Measurements from ENCODE around the gene RGL4. TPM values are rescaled to one million over a fixed set of nuclear protein-coding genes. Genes with fewer than 3 reads are reported as not detected.

Gene RGL4
- total RNA-seq, 2 donors from 2014 or later: 0.35 to 0.45 TPM

DNA sequence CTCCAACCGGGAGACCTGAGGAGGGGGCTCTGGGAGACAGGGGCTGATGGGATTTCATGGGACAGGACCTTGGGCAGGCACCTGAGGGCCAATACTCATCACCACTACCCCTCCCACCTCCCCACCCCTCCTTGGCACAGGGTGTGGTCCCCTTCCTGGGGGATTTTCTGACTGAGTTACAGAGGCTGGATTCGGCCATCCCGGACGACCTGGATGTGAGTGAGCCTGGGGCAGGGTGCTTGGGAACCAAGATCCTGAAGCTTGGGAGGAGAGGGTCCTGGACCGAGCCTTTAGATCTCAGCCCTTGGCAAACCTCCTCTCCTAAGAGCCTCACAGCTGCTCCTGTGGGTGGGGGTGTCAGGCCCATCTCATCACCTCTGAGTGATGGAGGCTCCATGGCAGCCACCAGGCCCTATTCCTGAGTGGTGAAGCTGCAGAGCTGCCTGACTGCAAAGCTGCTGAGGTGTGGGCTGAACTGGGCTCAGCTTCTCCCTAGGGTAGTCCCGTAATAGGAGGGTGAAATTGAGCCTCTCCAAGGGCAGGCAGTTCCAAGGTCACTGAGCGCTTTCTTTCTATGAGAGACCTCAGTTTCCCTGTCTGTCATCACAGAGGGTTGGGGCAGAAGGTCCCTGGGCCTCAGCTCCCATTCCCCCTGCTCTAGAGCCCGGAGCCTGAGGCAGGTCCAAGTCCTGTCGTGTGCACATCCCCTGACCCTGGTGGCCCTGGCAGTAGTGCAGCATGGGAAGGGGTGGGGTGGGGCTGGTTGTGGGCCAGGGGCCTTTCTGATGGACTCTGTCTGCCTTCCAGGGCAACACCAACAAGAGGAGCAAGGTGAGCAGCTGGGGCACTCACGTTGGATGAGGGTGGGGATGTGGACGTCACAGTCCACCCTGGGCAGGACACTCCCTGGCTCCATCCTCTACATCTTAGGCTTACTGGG lies 6.5 kb downstream of the RGL4 start:
- Histone ChIP-seq H3K36me3 (no peaks in the 10 kb centered on the region), H3K4me1 (no peaks in the 10 kb centered on the region), H3K27me3 (no peaks in the 10 kb centered on the region), H3K9me3 (no peaks in the 10 kb centered on the region), H3K9ac (ENCODE audit: low read depth in 2 of 2, low read length in 2 of 2) (no peak overlapping the region), H3K27ac (no peak overlapping the region), H3K4me3 (no peak overlapping the region)
- intact Hi-C loops (cut with DNase I): loop anchor here (10.0 kb wide), 1 partner anchor 62 kb away; the partner anchor contains the start of gene DRICH1
- TF ChIP-seq, protein P1, sequence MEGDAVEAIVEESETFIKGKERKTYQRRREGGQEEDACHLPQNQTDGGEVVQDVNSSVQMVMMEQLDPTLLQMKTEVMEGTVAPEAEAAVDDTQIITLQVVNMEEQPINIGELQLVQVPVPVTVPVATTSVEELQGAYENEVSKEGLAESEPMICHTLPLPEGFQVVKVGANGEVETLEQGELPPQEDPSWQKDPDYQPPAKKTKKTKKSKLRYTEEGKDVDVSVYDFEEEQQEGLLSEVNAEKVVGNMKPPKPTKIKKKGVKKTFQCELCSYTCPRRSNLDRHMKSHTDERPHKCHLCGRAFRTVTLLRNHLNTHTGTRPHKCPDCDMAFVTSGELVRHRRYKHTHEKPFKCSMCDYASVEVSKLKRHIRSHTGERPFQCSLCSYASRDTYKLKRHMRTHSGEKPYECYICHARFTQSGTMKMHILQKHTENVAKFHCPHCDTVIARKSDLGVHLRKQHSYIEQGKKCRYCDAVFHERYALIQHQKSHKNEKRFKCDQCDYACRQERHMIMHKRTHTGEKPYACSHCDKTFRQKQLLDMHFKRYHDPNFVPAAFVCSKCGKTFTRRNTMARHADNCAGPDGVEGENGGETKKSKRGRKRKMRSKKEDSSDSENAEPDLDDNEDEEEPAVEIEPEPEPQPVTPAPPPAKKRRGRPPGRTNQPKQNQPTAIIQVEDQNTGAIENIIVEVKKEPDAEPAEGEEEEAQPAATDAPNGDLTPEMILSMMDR (IDR thresholded peaks at IDR 0.05): no peak
- no peak for DNase-seq

DNA sequence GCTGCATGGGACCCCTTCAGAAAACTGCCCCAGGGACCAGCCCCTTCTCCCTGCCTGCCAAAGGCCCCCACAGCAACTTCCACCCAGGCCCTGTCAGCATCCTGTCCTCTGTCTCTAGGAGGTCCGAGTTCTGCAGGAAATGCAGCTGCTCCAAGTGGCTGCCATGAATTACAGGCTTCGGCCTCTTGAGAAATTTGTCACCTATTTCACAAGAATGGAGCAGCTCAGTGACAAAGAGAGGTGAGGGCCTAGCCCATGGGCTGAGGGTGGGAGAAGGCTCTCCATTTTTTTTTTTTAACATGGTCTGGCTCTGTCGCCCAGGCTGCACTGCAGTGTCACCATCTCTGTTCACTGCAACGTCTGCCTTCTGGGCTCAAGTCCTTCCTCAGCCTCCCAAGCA lies 7.3 kb downstream of the RGL4 start:
- H3K9me3 ChIP-seq: no peaks in the 10 kb centered on the region
- DNase-seq: no peak
- H3K4me1 ChIP-seq: no peaks in the 10 kb centered on the region
- TF ChIP-seq, protein P1 (IDR thresholded peaks at IDR 0.05): no peak
- no peaks in the 10 kb centered on the region for H3K27me3 ChIP-seq
- H3K27ac ChIP-seq: no peak overlapping the region
- intact Hi-C loops (cut with DNase I): loop anchor here (10.0 kb wide), 1 partner anchor 63 kb away; the partner anchor contains the start of gene DRICH1
- no peaks in the 10 kb centered on the region for H3K36me3 ChIP-seq
- H3K4me3 ChIP-seq: no peak overlapping the region
- no peak overlapping the region for H3K9ac ChIP-seq (ENCODE audit: low read depth in 2 of 2, low read length in 2 of 2)

DNA sequence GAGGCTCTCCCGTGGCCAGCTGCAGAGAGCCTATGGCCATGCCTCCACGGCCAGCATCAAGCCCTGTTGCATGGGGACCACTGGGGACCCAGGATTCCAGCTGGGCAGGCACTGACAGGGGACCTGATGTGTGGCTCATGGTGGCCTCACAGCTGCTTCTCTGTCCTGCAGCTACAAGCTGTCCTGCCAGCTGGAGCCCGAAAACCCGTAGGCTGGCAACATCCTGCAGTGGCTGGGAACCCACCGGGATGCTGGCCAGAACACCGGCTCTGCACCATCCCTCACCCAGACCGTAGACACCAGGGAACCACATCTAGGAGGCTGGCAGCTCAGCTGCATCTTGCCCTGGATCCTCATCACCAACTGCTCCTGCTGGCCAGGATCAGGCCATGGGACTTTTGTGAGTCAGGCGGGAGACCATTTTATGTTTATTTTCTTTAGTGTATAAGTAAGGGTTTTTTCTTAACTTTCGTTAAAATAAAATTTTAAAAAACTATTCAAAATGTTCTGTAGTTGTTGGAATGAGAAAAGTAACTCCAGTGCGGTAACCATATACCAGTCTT lies 7.9 kb downstream of the RGL4 start:
- Histone ChIP-seq H3K27me3 (no peaks in the 10 kb centered on the region), H3K4me3 (no peak overlapping the region), H3K4me1 (no peaks in the 10 kb centered on the region), H3K9me3 (no peaks in the 10 kb centered on the region), H3K27ac (no peak overlapping the region), H3K9ac (ENCODE audit: low read depth in 2 of 2, low read length in 2 of 2) (no peak overlapping the region), H3K36me3 (no peaks in the 10 kb centered on the region)
- intact Hi-C loops (cut with DNase I): loop anchor here (10.0 kb wide), 1 partner anchor 64 kb away; the partner anchor contains the start of gene DRICH1
- TF ChIP-seq, protein P1 (IDR thresholded peaks at IDR 0.05): no peak
- no peak for DNase-seq

DNA sequence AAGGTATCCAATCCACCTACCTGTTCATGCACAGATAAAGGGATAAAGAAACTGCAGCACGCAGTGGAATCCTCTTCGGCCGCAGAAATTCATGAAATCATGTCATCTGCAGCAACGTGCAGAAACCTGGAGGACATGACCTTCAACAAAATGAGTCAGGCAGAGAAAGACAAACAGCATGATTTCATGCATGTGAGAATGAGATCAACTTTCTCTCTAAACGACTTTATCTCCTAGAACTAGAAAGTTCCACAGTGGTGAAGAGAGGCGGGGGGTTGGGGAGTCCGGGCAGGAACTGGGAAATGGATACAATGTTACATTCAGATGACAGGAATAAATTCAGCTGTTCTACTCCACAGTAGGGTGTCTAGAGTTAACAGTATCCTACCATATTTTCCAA lies 9.9 kb downstream of the RGL4 start:
- no peak for DNase-seq
- no peak overlapping the region for H3K4me3 ChIP-seq
- no peaks in the 10 kb centered on the region for H3K4me1 ChIP-seq
- no peak overlapping the region for H3K9ac ChIP-seq (ENCODE audit: low read depth in 2 of 2, low read length in 2 of 2)
- H3K27ac ChIP-seq: no peak overlapping the region
- H3K36me3 ChIP-seq: no peaks in the 10 kb centered on the region
- intact Hi-C loops (cut with DNase I): no loop called here
- TF ChIP-seq, protein P1 (IDR thresholded peaks at IDR 0.05): no peak
- H3K27me3 ChIP-seq: no peaks in the 10 kb centered on the region
- no peaks in the 10 kb centered on the region for H3K9me3 ChIP-seq

DNA sequence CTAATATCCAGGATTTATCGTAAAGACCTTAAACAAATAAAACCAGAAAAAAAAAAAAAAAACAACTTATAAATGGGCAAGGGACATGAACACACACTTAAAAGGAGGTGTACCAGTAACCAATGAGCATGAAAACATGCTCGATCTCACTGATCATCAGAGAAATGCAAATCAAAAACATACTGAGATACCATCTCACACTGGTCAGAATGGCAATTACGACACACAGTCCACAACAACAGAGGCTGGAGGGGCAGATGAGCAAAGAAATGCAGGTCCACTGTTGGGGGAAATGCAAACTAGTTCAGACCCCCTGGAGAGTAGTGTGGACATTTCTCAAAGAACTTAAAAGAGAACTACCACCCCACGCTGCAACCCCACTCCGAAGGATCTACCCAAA lies 13.2 kb downstream of the RGL4 start:
- no peaks in the 10 kb centered on the region for H3K9me3 ChIP-seq
- H3K4me3 ChIP-seq: no peak overlapping the region
- DNase-seq: no peak
- H3K27me3 ChIP-seq: no peaks in the 10 kb centered on the region
- H3K27ac ChIP-seq: no peak overlapping the region
- intact Hi-C loops (cut with DNase I): no loop called here
- H3K9ac ChIP-seq (ENCODE audit: low read depth in 2 of 2, low read length in 2 of 2): no peak overlapping the region
- TF ChIP-seq, protein P1 (IDR thresholded peaks at IDR 0.05): no peak
- peaks cover 4% of the 10 kb centered on the region for H3K36me3 ChIP-seq
- H3K4me1 ChIP-seq: no peaks in the 10 kb centered on the region

Measured in colonic mucosa (tissue), 4 donors.